ENCODE data around the gene ARHGAP26.

The ARHGAP26 gene

DNA sequence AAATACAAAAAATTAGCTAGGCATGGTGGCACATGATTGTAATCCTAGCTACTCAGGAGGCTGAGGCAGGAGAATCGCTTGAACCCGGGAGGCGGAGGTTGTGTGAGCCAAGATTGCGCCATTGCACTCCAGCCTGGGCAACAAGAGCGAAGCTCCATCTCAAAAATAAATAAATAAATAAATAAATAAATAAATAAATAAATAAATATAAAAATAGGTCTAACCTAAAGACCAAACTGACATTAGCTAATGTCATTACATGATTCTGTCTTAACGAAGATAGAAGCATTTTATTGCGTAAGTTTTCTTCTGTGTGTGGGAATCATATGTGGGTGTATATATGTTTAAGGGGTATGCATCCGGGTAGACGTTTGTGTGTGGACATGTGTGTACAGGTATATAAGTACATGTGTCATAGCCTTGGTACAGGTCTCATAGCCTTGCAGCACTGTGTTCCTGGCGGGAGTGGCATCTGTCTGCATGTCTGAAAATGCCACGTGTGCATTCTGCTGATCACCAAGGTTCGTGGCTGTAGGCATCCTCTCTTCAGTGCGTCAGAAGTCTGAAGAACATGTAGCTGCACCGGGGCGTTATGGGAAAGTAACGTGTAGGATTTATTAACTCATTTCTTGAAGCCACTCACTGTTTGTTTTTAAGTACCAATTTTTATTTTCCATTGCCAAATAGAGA, 335.2 kb downstream of the ARHGAP26 start:
- H3K27me3 ChIP-seq (ENCODE audit: control insufficient read depth, insufficient read depth, low read length, poor library complexity, severe bottlenecking), result no peaks in the 10 kb centered on the region
- no peaks in the 10 kb centered on the region for H3K36me3 ChIP-seq (ENCODE audit: control insufficient read depth, insufficient read depth, low read length)
- WGBS, 2 experiments, result 89% methylated on average over 14 of the region's 16 CpGs
- no peak overlapping the region for H3K27ac ChIP-seq (ENCODE audit: insufficient read depth, low read depth, low read length, poor library complexity, severe bottlenecking)
- H3K4me1 ChIP-seq (ENCODE audit: control insufficient read depth, insufficient read depth, low read length), result no peaks in the 10 kb centered on the region
- H3K4me3 ChIP-seq (ENCODE audit: insufficient read depth, low read depth, low read length), result no peak overlapping the region
- H3K9me3 ChIP-seq (ENCODE audit: control insufficient read depth, low read length), result no peaks in the 10 kb centered on the region

DNA sequence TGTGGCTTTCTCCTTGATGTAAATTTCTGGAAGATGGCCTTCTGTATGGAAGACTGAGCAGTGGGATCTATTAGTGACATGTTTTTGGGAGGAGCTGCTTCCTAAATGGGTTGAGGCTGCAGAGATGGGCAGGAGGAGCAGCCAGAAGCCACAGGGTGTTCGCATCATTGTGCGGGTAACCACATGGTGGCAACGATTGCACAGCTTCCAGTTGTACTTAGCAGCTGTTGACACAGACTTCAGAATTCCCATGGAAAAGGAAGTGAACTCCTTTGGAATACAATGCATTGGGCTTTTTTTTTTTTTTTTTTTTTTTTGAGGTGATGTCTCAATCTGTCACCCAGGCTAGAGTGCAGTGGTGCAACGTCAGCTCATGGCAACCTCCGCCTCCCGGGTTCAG, 336.0 kb downstream of the ARHGAP26 start:
- Histone ChIP-seq H3K27ac (ENCODE audit: insufficient read depth, low read depth, low read length, poor library complexity, severe bottlenecking) (no peak overlapping the region), H3K4me3 (ENCODE audit: insufficient read depth, low read depth, low read length) (no peak overlapping the region), H3K4me1 (ENCODE audit: control insufficient read depth, insufficient read depth, low read length) (no peaks in the 10 kb centered on the region), H3K9me3 (ENCODE audit: control insufficient read depth, low read length) (no peaks in the 10 kb centered on the region), H3K36me3 (ENCODE audit: control insufficient read depth, insufficient read depth, low read length) (no peaks in the 10 kb centered on the region), H3K27me3 (ENCODE audit: control insufficient read depth, insufficient read depth, low read length, poor library complexity, severe bottlenecking) (no peaks in the 10 kb centered on the region)
- WGBS, 2 experiments, result 91 to 95% methylated on average over 6 of the region's 6 CpGs

GRCh38 chr5:143108498-143109128, 338.4 kb downstream of the ARHGAP26 start:
- Histone ChIP-seq H3K27ac (ENCODE audit: insufficient read depth, low read depth, low read length, poor library complexity, severe bottlenecking) (no peak overlapping the region), H3K27me3 (ENCODE audit: control insufficient read depth, insufficient read depth, low read length, poor library complexity, severe bottlenecking) (no peaks in the 10 kb centered on the region), H3K4me1 (ENCODE audit: control insufficient read depth, insufficient read depth, low read length) (no peaks in the 10 kb centered on the region), H3K36me3 (ENCODE audit: control insufficient read depth, insufficient read depth, low read length) (no peaks in the 10 kb centered on the region), H3K9me3 (ENCODE audit: control insufficient read depth, low read length) (no peaks in the 10 kb centered on the region), H3K4me3 (ENCODE audit: insufficient read depth, low read depth, low read length) (no peak overlapping the region)
- WGBS, 2 experiments, result 95 to 100% methylated on average over 3 of the region's 3 CpGs

GRCh38 chr5:143110591-143110990, 340.4 kb downstream of the ARHGAP26 start:
- Histone ChIP-seq H3K4me1 (ENCODE audit: control insufficient read depth, insufficient read depth, low read length) (no peaks in the 10 kb centered on the region), H3K36me3 (ENCODE audit: control insufficient read depth, insufficient read depth, low read length) (no peaks in the 10 kb centered on the region), H3K27ac (ENCODE audit: insufficient read depth, low read depth, low read length, poor library complexity, severe bottlenecking) (no peak overlapping the region), H3K4me3 (ENCODE audit: insufficient read depth, low read depth, low read length) (no peak overlapping the region), H3K27me3 (ENCODE audit: control insufficient read depth, insufficient read depth, low read length, poor library complexity, severe bottlenecking) (no peaks in the 10 kb centered on the region), H3K9me3 (ENCODE audit: control insufficient read depth, low read length) (no peaks in the 10 kb centered on the region)
- 67 to 80% methylated on average over 1 of the region's 1 CpG for WGBS, 2 experiments

GRCh38 chr5:143111799-143112198, 341.6 kb downstream of the ARHGAP26 start:
- no peak overlapping the region for H3K4me3 ChIP-seq (ENCODE audit: insufficient read depth, low read depth, low read length)
- H3K36me3 ChIP-seq (ENCODE audit: control insufficient read depth, insufficient read depth, low read length), result no peaks in the 10 kb centered on the region
- 93 to 94% methylated on average over 5 of the region's 5 CpGs for WGBS, 2 experiments
- no peaks in the 10 kb centered on the region for H3K9me3 ChIP-seq (ENCODE audit: control insufficient read depth, low read length)
- H3K27ac ChIP-seq (ENCODE audit: insufficient read depth, low read depth, low read length, poor library complexity, severe bottlenecking), result no peak overlapping the region
- no peaks in the 10 kb centered on the region for H3K27me3 ChIP-seq (ENCODE audit: control insufficient read depth, insufficient read depth, low read length, poor library complexity, severe bottlenecking)
- no peaks in the 10 kb centered on the region for H3K4me1 ChIP-seq (ENCODE audit: control insufficient read depth, insufficient read depth, low read length)

DNA sequence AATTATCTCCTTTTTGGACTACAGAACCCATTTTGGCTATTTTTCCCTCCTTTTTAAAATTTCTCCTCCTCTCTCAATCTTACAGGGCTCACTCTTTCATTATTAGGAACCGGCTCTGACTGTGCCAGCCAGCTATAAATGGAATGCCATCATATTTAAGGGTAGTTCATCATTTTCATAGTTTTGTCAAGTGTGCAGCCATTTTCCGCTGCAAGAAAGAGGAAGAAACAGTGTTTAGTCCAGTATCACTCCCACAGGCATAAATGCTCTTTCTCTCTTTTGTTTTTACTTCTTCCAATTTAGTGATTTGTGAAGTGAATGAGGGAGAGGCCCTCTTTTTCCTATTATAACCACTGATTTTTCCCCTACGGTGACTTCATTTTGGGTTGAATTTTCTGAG, 343.3 kb downstream of the ARHGAP26 start:
- 92 to 98% methylated on average over 2 to 3 of the region's 3 CpGs for WGBS, 2 experiments
- Histone ChIP-seq H3K27ac (ENCODE audit: insufficient read depth, low read depth, low read length, poor library complexity, severe bottlenecking) (no peak overlapping the region), H3K27me3 (ENCODE audit: control insufficient read depth, insufficient read depth, low read length, poor library complexity, severe bottlenecking) (no peaks in the 10 kb centered on the region), H3K4me3 (ENCODE audit: insufficient read depth, low read depth, low read length) (no peak overlapping the region), H3K36me3 (ENCODE audit: control insufficient read depth, insufficient read depth, low read length) (no peaks in the 10 kb centered on the region), H3K4me1 (ENCODE audit: control insufficient read depth, insufficient read depth, low read length) (no peaks in the 10 kb centered on the region), H3K9me3 (ENCODE audit: control insufficient read depth, low read length) (no peaks in the 10 kb centered on the region)

DNA sequence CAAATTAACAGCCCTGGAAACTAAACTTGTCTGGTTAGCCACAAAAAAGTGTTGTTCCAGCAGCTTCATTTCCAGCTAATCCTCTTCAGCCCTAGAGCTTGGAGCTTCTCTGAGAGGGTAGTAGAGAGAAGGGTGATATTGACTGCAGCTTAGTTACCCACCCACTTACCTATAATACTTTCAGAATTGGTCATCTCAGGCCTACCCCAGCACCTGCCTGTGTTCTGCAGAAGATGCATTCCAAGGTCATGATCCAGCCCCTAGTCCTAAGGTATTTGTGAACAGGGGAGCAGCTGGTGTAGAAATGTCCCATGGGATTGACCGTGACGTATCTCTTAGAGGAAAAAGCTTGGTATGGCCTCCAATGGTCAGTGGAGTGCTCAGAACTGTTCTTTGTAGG, 344.3 kb downstream of the ARHGAP26 start:
- WGBS, 2 experiments, result 47 to 48% methylated on average over 2 of the region's 2 CpGs
- Histone ChIP-seq H3K36me3 (ENCODE audit: control insufficient read depth, insufficient read depth, low read length) (no peaks in the 10 kb centered on the region), H3K4me3 (ENCODE audit: insufficient read depth, low read depth, low read length) (no peak overlapping the region), H3K27ac (ENCODE audit: insufficient read depth, low read depth, low read length, poor library complexity, severe bottlenecking) (no peak overlapping the region), H3K27me3 (ENCODE audit: control insufficient read depth, insufficient read depth, low read length, poor library complexity, severe bottlenecking) (no peaks in the 10 kb centered on the region), H3K4me1 (ENCODE audit: control insufficient read depth, insufficient read depth, low read length) (peaks cover 6% of the 10 kb centered on the region), H3K9me3 (ENCODE audit: control insufficient read depth, low read length) (no peaks in the 10 kb centered on the region)

DNA sequence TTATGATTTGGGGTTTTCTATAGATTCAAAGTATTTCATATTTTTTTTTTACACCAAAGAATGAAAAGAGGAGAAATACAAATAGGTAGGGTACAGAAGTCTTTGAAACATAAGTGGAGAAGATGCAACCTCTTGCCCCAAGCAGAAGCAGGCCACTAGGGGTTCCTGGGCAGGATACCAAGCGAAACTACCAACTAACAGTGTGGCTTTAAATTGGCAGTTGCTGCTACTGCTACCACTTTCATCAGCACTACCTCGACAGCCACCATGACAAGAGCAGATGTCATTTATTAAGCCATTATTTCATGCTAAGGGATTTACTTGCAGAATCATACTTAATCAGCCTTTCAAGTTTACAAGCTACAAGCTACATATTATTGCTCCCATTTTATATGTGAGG, 345.2 kb downstream of the ARHGAP26 start:
- Histone ChIP-seq H3K27ac (ENCODE audit: insufficient read depth, low read depth, low read length, poor library complexity, severe bottlenecking) (no peak overlapping the region), H3K36me3 (ENCODE audit: control insufficient read depth, insufficient read depth, low read length) (no peaks in the 10 kb centered on the region), H3K4me1 (ENCODE audit: control insufficient read depth, insufficient read depth, low read length) (peaks cover 6% of the 10 kb centered on the region), H3K9me3 (ENCODE audit: control insufficient read depth, low read length) (no peaks in the 10 kb centered on the region), H3K4me3 (ENCODE audit: insufficient read depth, low read depth, low read length) (no peak overlapping the region), H3K27me3 (ENCODE audit: control insufficient read depth, insufficient read depth, low read length, poor library complexity, severe bottlenecking) (no peaks in the 10 kb centered on the region)
- WGBS, 2 experiments, result 86 to 95% methylated on average over 2 of the region's 2 CpGs

DNA sequence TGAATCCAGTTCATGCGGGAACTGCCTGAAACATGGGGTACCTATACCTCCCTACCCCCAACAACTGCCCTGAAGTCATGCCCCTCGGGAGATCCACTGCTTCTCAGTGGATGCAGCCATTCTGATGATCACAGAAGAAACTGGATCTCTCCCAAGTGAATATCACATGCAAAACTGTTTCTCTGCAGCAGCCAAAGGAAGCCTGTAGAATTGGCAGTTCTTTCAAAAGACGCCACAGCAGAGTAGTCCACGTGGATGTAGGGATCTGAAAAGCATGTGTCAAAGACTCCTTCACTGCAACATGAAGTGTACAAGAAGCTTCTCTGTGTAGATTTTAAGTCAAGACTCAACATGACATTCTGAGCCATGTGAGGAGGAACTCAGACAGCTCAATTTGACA, 346.6 kb downstream of the ARHGAP26 start:
- WGBS, 2 experiments, result 92 to 95% methylated on average over 4 of the region's 4 CpGs
- no peaks in the 10 kb centered on the region for H3K36me3 ChIP-seq (ENCODE audit: control insufficient read depth, insufficient read depth, low read length)
- H3K9me3 ChIP-seq (ENCODE audit: control insufficient read depth, low read length), result no peaks in the 10 kb centered on the region
- H3K4me1 ChIP-seq (ENCODE audit: control insufficient read depth, insufficient read depth, low read length), result peaks cover 6% of the 10 kb centered on the region
- H3K27me3 ChIP-seq (ENCODE audit: control insufficient read depth, insufficient read depth, low read length, poor library complexity, severe bottlenecking), result no peaks in the 10 kb centered on the region
- no peak overlapping the region for H3K27ac ChIP-seq (ENCODE audit: insufficient read depth, low read depth, low read length, poor library complexity, severe bottlenecking)
- H3K4me3 ChIP-seq (ENCODE audit: insufficient read depth, low read depth, low read length), result no peak overlapping the region

DNA sequence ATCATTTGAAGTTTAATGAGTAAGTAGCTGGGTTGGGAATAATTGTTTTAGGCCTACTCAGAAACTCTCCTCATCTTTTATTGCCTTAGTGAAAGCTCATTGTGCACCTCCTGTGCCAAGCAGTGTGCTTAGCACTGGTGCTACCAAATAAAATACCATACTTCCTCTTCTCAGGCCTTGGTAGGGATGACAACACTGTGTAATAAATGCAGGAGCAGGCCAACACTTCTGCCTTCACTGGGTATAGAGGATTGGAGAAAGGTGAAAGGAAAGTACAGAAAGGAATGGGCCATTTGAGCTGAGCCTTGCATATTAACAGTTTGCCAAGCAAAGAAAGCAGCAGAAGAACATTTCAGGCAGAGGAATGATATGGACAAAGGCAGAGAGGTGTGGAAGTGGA, 347.6 kb downstream of the ARHGAP26 start:
- Histone ChIP-seq H3K9me3 (ENCODE audit: control insufficient read depth, low read length) (no peaks in the 10 kb centered on the region), H3K36me3 (ENCODE audit: control insufficient read depth, insufficient read depth, low read length) (no peaks in the 10 kb centered on the region), H3K27ac (ENCODE audit: insufficient read depth, low read depth, low read length, poor library complexity, severe bottlenecking) (no peak overlapping the region), H3K4me3 (ENCODE audit: insufficient read depth, low read depth, low read length) (no peak overlapping the region), H3K4me1 (ENCODE audit: control insufficient read depth, insufficient read depth, low read length) (peaks cover 6% of the 10 kb centered on the region), H3K27me3 (ENCODE audit: control insufficient read depth, insufficient read depth, low read length, poor library complexity, severe bottlenecking) (no peaks in the 10 kb centered on the region)
